GM23338 (cell line): ENCODE results near the gene C22orf39. TPM values are rescaled to one million over a fixed set of nuclear protein-coding genes. Genes with fewer than 3 reads are reported as not detected.

Experiments
- ATAC-seq: fragments of 200-7000 bp; cut with Tn5 transposase; 3 replicates; pipeline ENCODE4 v1.9.1; 2020
- DNase-seq: peaks from one replicate; pipeline ENCODE4 v3.0.0-alpha.2; 2015; ENCODE audit warnings: low spot score
- H2AFZ ChIP-seq: fragments of 200-600 bp; sonication (generic); 2 replicates; pipeline ENCODE4 v1.8.0; 2016; ENCODE audit warnings: antibody characterized with exemption, mild to moderate bottlenecking, moderate library complexity
- H3F3A ChIP-seq: fragments of 200-600 bp; sonication (generic); replicated peaks from 2 replicates; pipeline ENCODE4 v1.8.0; 2017; ENCODE audit warnings: antibody characterized with exemption, mixed run types, low read depth
- H3K27ac ChIP-seq: fragments of 200-600 bp; sonication (generic); 2 replicates; pipeline ENCODE4 v1.6.1; 2016; ENCODE audit warnings: low read depth
- H3K27me3 ChIP-seq: fragments of 200-600 bp; sonication (generic); 2 replicates; pipeline ENCODE4 v1.8.0; 2016; ENCODE audit warnings: mild to moderate bottlenecking, mixed run types, moderate library complexity; ENCODE audit not compliant: insufficient read depth
- H3K36me3 ChIP-seq: fragments of 200-600 bp; sonication (generic); 2 replicates; pipeline ENCODE4 v1.8.0; 2016; ENCODE audit warnings: mild to moderate bottlenecking; ENCODE audit not compliant: insufficient read depth
- H3K4me1 ChIP-seq: fragments of 200-600 bp; sonication (generic); 2 replicates; pipeline ENCODE4 v1.8.0; 2016; ENCODE audit warnings: mild to moderate bottlenecking, moderate library complexity; ENCODE audit not compliant: insufficient read depth
- H3K4me2 ChIP-seq: fragments of 200-600 bp; sonication (generic); 2 replicates; pipeline ENCODE4 v1.7.1; 2017; ENCODE audit warnings: mixed run types
- H3K4me3 ChIP-seq: fragments of 200-600 bp; sonication (generic); 2 replicates; pipeline ENCODE4 v1.6.1; 2016; ENCODE audit warnings: mixed run types
- H3K79me2 ChIP-seq: fragments of 200-600 bp; sonication (generic); replicated peaks from 2 replicates; pipeline ENCODE4 v1.8.0; 2017; ENCODE audit warnings: mild to moderate bottlenecking; ENCODE audit not compliant: insufficient read depth
- H3K9me2 ChIP-seq: fragments of 200-600 bp; sonication (generic); 2 replicates; pipeline ENCODE4 v1.8.0; 2017; ENCODE audit not compliant: insufficient read depth
- H4K20me1 ChIP-seq: fragments of 200-600 bp; sonication (generic); replicated peaks from 2 replicates; pipeline ENCODE4 v1.8.0; 2017; ENCODE audit warnings: mild to moderate bottlenecking; ENCODE audit not compliant: insufficient read depth
- H3K27ac Mint-ChIP-seq: 2 replicates; pipeline ENCODE4 v1.8.0; 2020; ENCODE audit warnings: inconsistent platforms, mild to moderate bottlenecking, moderate library complexity, mixed read lengths
- H3K27me3 Mint-ChIP-seq: 3 replicates; pipeline ENCODE4 v1.8.0; 2022; ENCODE audit warnings: low read depth, mild to moderate bottlenecking, moderate library complexity, mixed read lengths, inconsistent platforms; ENCODE audit not compliant: insufficient read depth, poor library complexity
- H3K36me3 Mint-ChIP-seq: 3 replicates; pipeline ENCODE4 v1.8.0; 2021; ENCODE audit warnings: low read depth, mild to moderate bottlenecking, inconsistent platforms, moderate library complexity, mixed read lengths
- H3K4me1 Mint-ChIP-seq: 3 replicates; pipeline ENCODE4 v1.8.0; 2020; ENCODE audit warnings: mild to moderate bottlenecking, inconsistent platforms, mixed read lengths
- H3K4me3 Mint-ChIP-seq: 3 replicates; pipeline ENCODE4 v1.8.0; 2021; ENCODE audit warnings: moderate library complexity, mild to moderate bottlenecking, inconsistent platforms, mixed read lengths
- H3K9me3 Mint-ChIP-seq: 3 replicates; pipeline ENCODE4 v1.8.0; 2020; ENCODE audit warnings: moderate library complexity, mild to moderate bottlenecking, inconsistent platforms, mixed read lengths
- CREB1 ChIP-seq: fragments of 250-450 bp; sonication (Bioruptor Pico); IDR thresholded peaks from 2 replicates; pipeline ENCODE4 v1.5.0; 2020; ENCODE audit warnings: low read depth, mild to moderate bottlenecking, moderate library complexity
- CTCF ChIP-seq, 2 experiments: fragments of 200-600 bp in 1 of 2; sonication (generic) in 1 of 2; conservative IDR thresholded peaks; 2 replicates each; pipeline versions ENCODE4 v1.5.1 to v1.6.1; 2016 to 2017; ENCODE audit warnings: antibody characterized with exemption in 2 of 2, low read depth in 2 of 2, mild to moderate bottlenecking in 2 of 2, moderate library complexity in 1 of 2
- ETS1 ChIP-seq: IDR thresholded peaks from 2 replicates; pipeline ENCODE4 v1.6.1; 2016; ENCODE audit warnings: antibody characterized with exemption
- EZH2 ChIP-seq: fragments of 200-600 bp; sonication (generic); IDR thresholded peaks from one replicate; pipeline ENCODE4 v1.8.0; 2017; ENCODE audit warnings: antibody characterized with exemption, mild to moderate bottlenecking, low read depth; ENCODE audit not compliant: unreplicated experiment
- EZH2phosphoT487 ChIP-seq: fragments of 200-600 bp; sonication (generic); IDR thresholded peaks from one replicate; pipeline ENCODE4 v1.8.1; 2018; ENCODE audit warnings: antibody characterized with exemption; ENCODE audit not compliant: unreplicated experiment
- JUNB ChIP-seq: IDR thresholded peaks from one replicate; pipeline ENCODE4 v1.6.1; 2016; ENCODE audit warnings: antibody characterized with exemption; ENCODE audit not compliant: unreplicated experiment
- NANOG ChIP-seq: IDR thresholded peaks from 2 replicates; pipeline ENCODE4 v1.6.1; 2016; ENCODE audit warnings: antibody characterized with exemption, borderline replicate concordance
- POLR2AphosphoS5 ChIP-seq: IDR thresholded peaks from 2 replicates; pipeline ENCODE4 v1.6.1; 2016; ENCODE audit warnings: antibody characterized with exemption, low read depth
- REST ChIP-seq: IDR thresholded peaks from one replicate; pipeline ENCODE4 v1.6.1; 2018; ENCODE audit warnings: antibody characterized with exemption; ENCODE audit not compliant: unreplicated experiment
- STAT1 ChIP-seq: IDR thresholded peaks from one replicate; pipeline ENCODE4 v1.6.1; 2016; ENCODE audit warnings: antibody characterized with exemption; ENCODE audit not compliant: unreplicated experiment
- ZNF114 ChIP-seq: fragments of 250-450 bp; sonication (Bioruptor Pico); IDR thresholded peaks from 2 replicates; pipeline ENCODE4 v1.5.0; 2020; ENCODE audit warnings: mild to moderate bottlenecking, moderate library complexity
- ZNF331 ChIP-seq: fragments of 250-450 bp; sonication (Bioruptor Pico); IDR thresholded peaks from 2 replicates; pipeline ENCODE4 v1.5.0; 2020; ENCODE audit warnings: low read depth, mild to moderate bottlenecking, moderate library complexity
- ZNF462 ChIP-seq: fragments of 250-450 bp; sonication (Bioruptor Pico); IDR thresholded peaks from 2 replicates; pipeline ENCODE4 v1.5.0; 2020; ENCODE audit warnings: mild to moderate bottlenecking, moderate library complexity
- polyA plus RNA-seq: library from polyadenylated mRNA; unstranded; fragments of >200 nt; fragmentation: Nextera tagmentation; extraction: Ambion mirVana; gene quantifications from 2 replicates; pipeline ENCODE4 v1.2.1, GENCODE V29; 2016
- total RNA-seq: library from RNA; depleted of rRNA; stranded (reverse); fragments of >200 nt; shearing (Covaris generic); gene quantifications from 2 replicates; pipeline ENCODE4 v1.2.3, GENCODE V29; 2014

The C22orf39 gene
- total and polyA plus RNA-seq, 2 experiments from 2014 or later, result 37.4 to 40.2 TPM

GRCh38 chr22:19466126-19466716, 18.7 kb upstream of the C22orf39 start:
- Histone ChIP-seq H3K27ac (no peak overlapping the region), H3K9me2 (no peaks in the 10 kb centered on the region), H4K20me1 (peaks cover 11% of the 10 kb centered on the region), H3K79me2 (no peaks in the 10 kb centered on the region), H3F3A (no peaks in the 10 kb centered on the region), H2AFZ (no peak overlapping the region), H3K27me3 (no peaks in the 10 kb centered on the region), H3K36me3 (peaks cover 44% of the 10 kb centered on the region), H3K4me3 (no peak overlapping the region), H3K4me2 (no peak overlapping the region), H3K4me1 (no peaks in the 10 kb centered on the region)
- DNase-seq, result no peak
- TF ChIP-seq ZNF114 (CRISPR knock-in tag) (no peak), EZH2phosphoT487 (no peak), EZH2 (no peak), ETS1 (no peak), ZNF331 (CRISPR knock-in tag) (no peak), ZNF462 (no peak), JUNB (no peak), NANOG (no peak), STAT1 (no peak), CREB1 (no peak), REST (no peak), POLR2AphosphoS5 (no peak), CTCF (conservative IDR thresholded peaks at IDR 0.05; ENCODE audit: low read depth in 2 of 2) (no peak)
- no peak for ATAC-seq
- no peaks in the 10 kb centered on the region for H3K9me3 Mint-ChIP-seq
- no peak overlapping the region for H3K27ac Mint-ChIP-seq
- H3K4me1 Mint-ChIP-seq, result no peaks in the 10 kb centered on the region
- peaks cover 75% of the 10 kb centered on the region for H3K36me3 Mint-ChIP-seq
- H3K27me3 Mint-ChIP-seq, result no peaks in the 10 kb centered on the region
- H3K4me3 Mint-ChIP-seq, result no peak overlapping the region
